NT2/D1 (cell line): ENCODE results near the gene ARHGEF18.
A peak's percentile ranks its signal among the peaks of the same experiment; 100 is the strongest.
"Not testable (repeated sequence)": the region's sequence is repeated elsewhere in the genome, so short reads cannot be mapped to it uniquely, and the experiment has no call there.

Experiments used
- DNase-seq: peaks from one replicate; pipeline ENCODE4 v3.0.0-alpha.2; 2011; ENCODE audit warnings: low read depth, low spot score
- H3K27me3 ChIP-seq: 2 replicates; pipeline ENCODE4 v1.6.0; 2011; ENCODE audit warnings: mild to moderate bottlenecking; ENCODE audit not compliant: insufficient read length, insufficient read depth
- H3K36me3 ChIP-seq: 2 replicates; pipeline ENCODE4 v1.6.1; 2011; ENCODE audit warnings: mild to moderate bottlenecking, low read length, mixed read lengths; ENCODE audit not compliant: insufficient read depth, insufficient read length
- H3K4me1 ChIP-seq: 2 replicates; pipeline ENCODE4 v1.5.1; 2011; ENCODE audit not compliant: insufficient read depth, insufficient read length
- H3K4me3 ChIP-seq: 2 replicates; pipeline ENCODE4 v1.5.1; 2011; ENCODE audit warnings: low read depth; ENCODE audit not compliant: insufficient read length
- H3K9ac ChIP-seq: 2 replicates; pipeline ENCODE4 v1.6.0; 2011; ENCODE audit warnings: low read depth; ENCODE audit not compliant: insufficient read length
- H3K9me3 ChIP-seq: 2 replicates; pipeline ENCODE4 v1.5.1; 2011; ENCODE audit warnings: mild to moderate bottlenecking, low read length; ENCODE audit not compliant: insufficient read depth
- SUZ12 ChIP-seq: IDR thresholded peaks from 2 replicates; pipeline ENCODE4 v1.6.1; 2011; ENCODE audit not compliant: insufficient read length, insufficient read depth; ENCODE audit errors: extremely low read depth
- YY1 ChIP-seq: IDR thresholded peaks from 2 replicates; pipeline ENCODE4 v1.6.1; 2011; ENCODE audit not compliant: insufficient read length, insufficient read depth
- ZNF274 ChIP-seq: IDR thresholded peaks from 2 replicates; pipeline ENCODE4 v1.6.1; 2011; ENCODE audit warnings: mild to moderate bottlenecking, low read depth, low read length

The ARHGEF18 gene

GRCh38 chr19:7360393-7360984 lies 11.8 kb downstream of the ARHGEF18 start:
- peaks cover 28% of the 10 kb centered on the region for H3K27me3 ChIP-seq
- TF ChIP-seq YY1 (no peak), SUZ12 (no peak), ZNF274 (no peak)
- H3K4me1 ChIP-seq, result peaks cover 13% of the 10 kb centered on the region
- no peak overlapping the region for H3K9ac ChIP-seq
- no peaks in the 10 kb centered on the region for H3K36me3 ChIP-seq
- no peak for DNase-seq
- H3K4me3 ChIP-seq, result no peak overlapping the region
- no peaks in the 10 kb centered on the region for H3K9me3 ChIP-seq

- DNase-seq, result no peak
- Histone ChIP-seq H3K36me3 (no peaks in the 10 kb centered on the region), H3K27me3 (peaks cover 28% of the 10 kb centered on the region), H3K4me3 (no peak overlapping the region), H3K9ac (no peak overlapping the region), H3K4me1 (peaks cover 9% of the 10 kb centered on the region), H3K9me3 (no peaks in the 10 kb centered on the region)
- TF ChIP-seq SUZ12 (no peak), YY1 (no peak), ZNF274 (no peak)
Measured at GRCh38 chr19:7363225-7363624, 14.5 kb downstream of the ARHGEF18 start.

GRCh38 chr19:7366701-7367420 lies 18.1 kb downstream of the ARHGEF18 start:
- no peak for TF ChIP-seq ZNF274
- TF ChIP-seq YY1, result no peak
- TF ChIP-seq SUZ12, result no peak
- no peak overlapping the region for H3K4me3 ChIP-seq

GRCh38 chr19:7368456-7368855 lies 19.7 kb downstream of the ARHGEF18 start:
- TF ChIP-seq ZNF274 (no peak), YY1 (no peak), SUZ12 (no peak)
- H3K36me3 ChIP-seq, result no peaks in the 10 kb centered on the region
- no peak for DNase-seq
- no peak overlapping the region for H3K4me3 ChIP-seq
- peaks cover 12% of the 10 kb centered on the region for H3K4me1 ChIP-seq
- H3K27me3 ChIP-seq, result peaks cover 14% of the 10 kb centered on the region
- no peaks in the 10 kb centered on the region for H3K9me3 ChIP-seq
- peak overlapping the region; percentile 50 for H3K9ac ChIP-seq

More at GRCh38 chr19:7366701-7367420, 18.1 kb downstream of the ARHGEF18 start:
- H3K4me1 ChIP-seq, result peaks cover 8% of the 10 kb centered on the region
- H3K9me3 ChIP-seq, result no peaks in the 10 kb centered on the region
- H3K36me3 ChIP-seq, result no peaks in the 10 kb centered on the region
- no peak overlapping the region for H3K9ac ChIP-seq
- DNase-seq, result no peak
- H3K27me3 ChIP-seq, result peaks cover 28% of the 10 kb centered on the region

- not testable (repeated sequence) for DNase-seq
Measured at GRCh38 chr19:7368866-7369265, 20.1 kb downstream of the ARHGEF18 start.

GRCh38 chr19:7370546-7370945 lies 21.8 kb downstream of the ARHGEF18 start:
- DNase-seq, result no peak
- Histone ChIP-seq H3K4me3 (no peak overlapping the region), H3K27me3 (no peaks in the 10 kb centered on the region), H3K4me1 (peaks cover 24% of the 10 kb centered on the region), H3K9ac (no peak overlapping the region), H3K36me3 (no peaks in the 10 kb centered on the region), H3K9me3 (no peaks in the 10 kb centered on the region)
- TF ChIP-seq SUZ12, result no peak
- TF ChIP-seq ZNF274, result no peak
- no peak for TF ChIP-seq YY1

More at GRCh38 chr19:7368866-7369265, 20.1 kb downstream of the ARHGEF18 start:
- not testable (repeated sequence) for H3K27me3 ChIP-seq, H3K4me3 ChIP-seq, H3K36me3 ChIP-seq, H3K9me3 ChIP-seq
- H3K4me1 ChIP-seq, result peaks cover 13% of the 10 kb centered on the region
- peak overlapping the region; percentile 50 for H3K9ac ChIP-seq

GRCh38 chr19:7371001-7371400 lies 22.3 kb downstream of the ARHGEF18 start:
- DNase-seq, result no peak
- Histone ChIP-seq H3K4me3 (no peak overlapping the region), H3K36me3 (no peaks in the 10 kb centered on the region), H3K9ac (no peak overlapping the region), H3K4me1 (peaks cover 28% of the 10 kb centered on the region), H3K9me3 (no peaks in the 10 kb centered on the region), H3K27me3 (no peaks in the 10 kb centered on the region)
- TF ChIP-seq SUZ12, result no peak
- TF ChIP-seq ZNF274, result no peak
- no peak for TF ChIP-seq YY1

- Histone ChIP-seq H3K36me3 (no peaks in the 10 kb centered on the region), H3K27me3 (no peaks in the 10 kb centered on the region), H3K9me3 (no peaks in the 10 kb centered on the region), H3K4me1 (peaks cover 31% of the 10 kb centered on the region), H3K4me3 (no peak overlapping the region), H3K9ac (no peak overlapping the region)
- TF ChIP-seq SUZ12 (no peak), YY1 (no peak), ZNF274 (no peak)
- no peak for DNase-seq
Measured at GRCh38 chr19:7372810-7373209, 24.1 kb downstream of the ARHGEF18 start.
